Right atrium auricular region (tissue), 2 donors: ENCODE results near the gene MOSPD3. TPM values are rescaled to one million over a fixed set of nuclear protein-coding genes. Genes with fewer than 3 reads are reported as not detected.
A peak's percentile ranks its signal among the peaks of the same experiment; 100 is the strongest.

Source experiments
- DNase-seq: peaks from one replicate; pipeline ENCODE4 v3.0.0-alpha.2; 2019; ENCODE audit warnings: low spot score
- H3K27ac ChIP-seq, 2 donors: fragments of 200-600 bp; sonication (generic); 1 replicate in 1 of 2; 2 replicates in 1 of 2; pipeline ENCODE4 v1.5.1; 2016 to 2019
- H3K27me3 ChIP-seq, 2 donors: fragments of 200-600 bp; sonication (generic); one replicate each; pipeline versions ENCODE4 v1.5.1 to v1.6.0; 2017 to 2019
- H3K36me3 ChIP-seq: fragments of 200-600 bp; sonication (generic); one replicate; pipeline ENCODE4 v1.5.1; 2016
- H3K4me1 ChIP-seq, 2 donors: fragments of 200-600 bp; sonication (generic); one replicate each; pipeline versions ENCODE4 v1.5.1 to v1.6.0; 2017 to 2019
- H3K4me3 ChIP-seq, 2 donors: fragments of 200-600 bp; sonication (generic); 1 replicate in 1 of 2; 2 replicates in 1 of 2; pipeline ENCODE4 v1.5.1; 2017 to 2019; ENCODE audit warnings: mild to moderate bottlenecking in 1 of 2, moderate library complexity in 1 of 2
- H3K9me3 ChIP-seq, 2 donors: fragments of 200-600 bp; sonication (generic); one replicate each; pipeline ENCODE4 v1.5.1; 2019
- CTCF ChIP-seq, 2 donors: fragments of 200-600 bp; sonication (generic); IDR thresholded peaks; one replicate each; pipeline ENCODE4 v1.5.1; 2019; ENCODE audit warnings: antibody characterized with exemption in 2 of 2
- total RNA-seq, 2 donors: library from RNA; depleted of rRNA; stranded (reverse); fragments of >200 nt; gene quantifications; one replicate each; pipeline ENCODE4 v1.1.0, GENCODE V29; 2016

Gene MOSPD3
- total RNA-seq, 2 donors from 2014 or later, result 11.8 to 13.5 TPM

GRCh38 chr7:100630066-100630465 is 17.7 kb downstream of the MOSPD3 start:
- Histone ChIP-seq H3K27ac (no peak overlapping the region), H3K9me3 (no peaks in the 10 kb centered on the region), H3K36me3 (no peaks in the 10 kb centered on the region), H3K4me1 (peaks cover 0 to 17% of the 10 kb centered on the region in 2 donors), H3K27me3 (no peaks in the 10 kb centered on the region), H3K4me3 (no peak overlapping the region)
- DNase-seq, result no peak
- TF ChIP-seq CTCF (IDR thresholded peaks at IDR 0.05), result no peak

- H3K36me3 ChIP-seq, result no peaks in the 10 kb centered on the region
- H3K9me3 ChIP-seq, result no peaks in the 10 kb centered on the region
- H3K27me3 ChIP-seq, result no peaks in the 10 kb centered on the region
- DNase-seq, result peak; percentile 61
- TF ChIP-seq CTCF (IDR thresholded peaks at IDR 0.05), result peak; percentile 19 to 36
- peak overlapping the region; percentile 32 to 48 for H3K4me3 ChIP-seq
- peaks cover 0 to 8% of the 10 kb centered on the region in 2 donors for H3K4me1 ChIP-seq
- H3K27ac ChIP-seq, result peak overlapping the region in 1 of 2 donors; percentile 4
Measured at GRCh38 chr7:100632951-100633717, 20.8 kb downstream of the MOSPD3 start.

- H3K4me1 ChIP-seq, result no peaks in the 10 kb centered on the region
- no peaks in the 10 kb centered on the region for H3K9me3 ChIP-seq
- no peaks in the 10 kb centered on the region for H3K27me3 ChIP-seq
- no peak overlapping the region for H3K27ac ChIP-seq
- DNase-seq, result no peak
- no peaks in the 10 kb centered on the region for H3K36me3 ChIP-seq
- H3K4me3 ChIP-seq, result no peak overlapping the region
- no peak for TF ChIP-seq CTCF (IDR thresholded peaks at IDR 0.05)
Measured at GRCh38 chr7:100639995-100640516, 27.7 kb downstream of the MOSPD3 start.

GRCh38 chr7:100640517-100641440 is 28.4 kb downstream of the MOSPD3 start:
- no peaks in the 10 kb centered on the region for H3K27me3 ChIP-seq
- no peak for TF ChIP-seq CTCF (IDR thresholded peaks at IDR 0.05)
- H3K27ac ChIP-seq, result no peak overlapping the region
- H3K4me1 ChIP-seq, result no peaks in the 10 kb centered on the region
- H3K36me3 ChIP-seq, result no peaks in the 10 kb centered on the region
- DNase-seq, result no peak
- no peaks in the 10 kb centered on the region for H3K9me3 ChIP-seq
- no peak overlapping the region for H3K4me3 ChIP-seq

GRCh38 chr7:100641463-100641859 is 29.1 kb downstream of the MOSPD3 start, which contains the start of gene TFR2:
Gene TFR2, minus strand, starts transcription at chr7:100641552. Its CDS starts 43 bp downstream, at chr7:100641509.
- H3K4me3 ChIP-seq, result no peak within 1 kb of the TSS
- no peaks in the 10 kb centered on the region for H3K9me3 ChIP-seq
- no peak for TF ChIP-seq CTCF (IDR thresholded peaks at IDR 0.05)
- no peak for DNase-seq
- no peaks in the 10 kb centered on the region for H3K36me3 ChIP-seq
- no peak within 1 kb of the TSS for H3K27ac ChIP-seq
- no peaks in the 10 kb centered on the region for H3K27me3 ChIP-seq
- no peaks in the 10 kb centered on the region for H3K4me1 ChIP-seq
